Measurements from ENCODE around the gene STRADA.

- TF ChIP-seq CTCF (IDR thresholded peaks at IDR 0.05) (no peak), POLR2A (IDR thresholded peaks at IDR 0.05) (no peak)
These were observed 45.7 kb downstream of the STRADA start for GRCh38 chr17:63695889-63696288.
